ENCODE measurements around the gene FAM185A. TPM values are rescaled to one million over a fixed set of nuclear protein-coding genes. Genes with fewer than 3 reads are reported as not detected.

The FAM185A gene
- total RNA-seq, 1 donor from 2014 or later: 9.3 TPM

- DNase-seq (no peak), ATAC-seq (no peak)
- intact Hi-C loops (cut with micrococcal nuclease): no loop called here
Measured at GRCh38 chr7:102849538-102849937, 100.7 kb downstream of the FAM185A start.

- no peak for ATAC-seq
- DNase-seq: no peak
Measured at GRCh38 chr7:102856036-102856435, 107.2 kb downstream of the FAM185A start.

More at GRCh38 chr7:102856036-102856435, 107.2 kb downstream of the FAM185A start:
- intact Hi-C loops (cut with micrococcal nuclease): no loop called here

Other genes with a start within 250 kb of the FAM185A start
- gene RASA4B, start 231.2 kb upstream of the FAM185A start, total RNA-seq: 7.5 TPM
- 2.9 TPM for gene UPK3BL2, start 205.3 kb upstream of the FAM185A start, total RNA-seq
- not detected for gene SPDYE2, start 197.8 kb upstream of the FAM185A start, total RNA-seq
- 11.1 TPM for gene POLR2J3, start 176.4 kb upstream of the FAM185A start, total RNA-seq
- 20.2 TPM for gene RASA4, start 132.2 kb upstream of the FAM185A start, total RNA-seq
- gene UPK3BL1, start 106.2 kb upstream of the FAM185A start, total RNA-seq: 13.0 TPM
- gene SPDYE2B, start 98.7 kb upstream of the FAM185A start, total RNA-seq: not detected
- gene POLR2J2, start 77.3 kb upstream of the FAM185A start, total RNA-seq: 3.4 TPM
- 1.9 TPM for gene LRRC17, start 164.0 kb downstream of the FAM185A start, total RNA-seq